Umbilical cord (tissue), 2 donors: Measurements from ENCODE around the gene ERC1. TPM values are rescaled to one million over a fixed set of nuclear protein-coding genes. Genes with fewer than 3 reads are reported as not detected.
"Not testable (repeated sequence)": the region's sequence is repeated elsewhere in the genome, so short reads cannot be mapped to it uniquely, and the experiment has no call there.

ENCODE experiments used
- DNase-seq: peaks from one replicate; pipeline ENCODE4 v3.0.0-alpha.2; 2015; ENCODE audit warnings: low spot score
- total RNA-seq: library from RNA; depleted of rRNA; stranded (reverse); fragments of >200 nt; gene quantifications from one replicate; pipeline ENCODE4 v1.2.3, GENCODE V29; 2014; ENCODE audit warnings: low replicate concordance; ENCODE audit not compliant: insufficient read depth

Gene ERC1
- total RNA-seq, 1 donor from 2014 or later: 124 TPM

- DNase-seq: no peak
Measured at GRCh38 chr12:1073652-1074051, 82.6 kb downstream of the ERC1 start.

- DNase-seq: no peak
Measured at GRCh38 chr12:1077036-1077803, 86.2 kb downstream of the ERC1 start.

GRCh38 chr12:1078002-1078401, 87.0 kb downstream of the ERC1 start:
- DNase-seq: no peak

- DNase-seq: no peak
Measured at GRCh38 chr12:1080520-1081223, 89.6 kb downstream of the ERC1 start.

GRCh38 chr12:1083151-1083888, 92.3 kb downstream of the ERC1 start:
- DNase-seq: peak; percentile 59

GRCh38 chr12:1083889-1084262, 92.9 kb downstream of the ERC1 start:
- DNase-seq: peak; percentile 86

- DNase-seq: no peak
Measured at GRCh38 chr12:1091350-1091749, 100.3 kb downstream of the ERC1 start.

GRCh38 chr12:1093166-1093751, 102.2 kb downstream of the ERC1 start:
- DNase-seq: peak; percentile 71

GRCh38 chr12:1094714-1095113, 103.7 kb downstream of the ERC1 start:
- DNase-seq: no peak

- no peak for DNase-seq
Measured at GRCh38 chr12:1099158-1099557, 108.1 kb downstream of the ERC1 start.

GRCh38 chr12:1099618-1100017, 108.6 kb downstream of the ERC1 start:
- DNase-seq: not testable (repeated sequence)

GRCh38 chr12:1102115-1102514, 111.1 kb downstream of the ERC1 start:
- DNase-seq: no peak

GRCh38 chr12:1102791-1103450, 111.9 kb downstream of the ERC1 start:
- no peak for DNase-seq

- DNase-seq: no peak
Measured at GRCh38 chr12:1103632-1104031, 112.6 kb downstream of the ERC1 start.

- no peak for DNase-seq
Measured at GRCh38 chr12:1104088-1104800, 113.2 kb downstream of the ERC1 start.

- no peak for DNase-seq
Measured at GRCh38 chr12:1107669-1108068, 116.6 kb downstream of the ERC1 start.

GRCh38 chr12:1108276-1108675, 117.3 kb downstream of the ERC1 start:
- no peak for DNase-seq

GRCh38 chr12:1115484-1116231, 124.6 kb downstream of the ERC1 start:
- DNase-seq: no peak

- no peak for DNase-seq
Measured at GRCh38 chr12:1117371-1117770, 126.3 kb downstream of the ERC1 start.

- DNase-seq: peak; percentile 79
Measured at GRCh38 chr12:1117970-1118563, 127.0 kb downstream of the ERC1 start.
